Thymus (tissue), 14 donors: ENCODE measurements around the gene YBX2. TPM values are rescaled to one million over a fixed set of nuclear protein-coding genes. Genes with fewer than 3 reads are reported as not detected.
"Not testable (repeated sequence)": the region's sequence is repeated elsewhere in the genome, so short reads cannot be mapped to it uniquely, and the experiment has no call there.

ENCODE experiments used
- DNase-seq, 9 donors: peaks; one replicate each; pipeline ENCODE4 v3.0.0-alpha.2; 2013; ENCODE audit warnings: low spot score in 9 of 9, low read depth in 6 of 9, missing footprints in 1 of 9
- H3K27ac ChIP-seq, 2 donors: one replicate each; pipeline ENCODE4 v1.5.1; 2013; ENCODE audit warnings: control low read depth in 1 of 2, low read depth in 1 of 2, low read length in 1 of 2, mild to moderate bottlenecking in 1 of 2, moderate library complexity in 1 of 2
- H3K27me3 ChIP-seq, 2 donors: one replicate each; pipeline ENCODE4 v1.5.1; 2013; ENCODE audit warnings: low read length in 1 of 2; ENCODE audit not compliant: control insufficient read depth in 2 of 2, insufficient read depth in 1 of 2
- H3K36me3 ChIP-seq, 2 donors: one replicate each; pipeline ENCODE4 v1.5.1; 2013; ENCODE audit warnings: low read length in 1 of 2, mild to moderate bottlenecking in 1 of 2, moderate library complexity in 1 of 2; ENCODE audit not compliant: control insufficient read depth in 2 of 2, insufficient read depth in 2 of 2
- H3K4me1 ChIP-seq, 2 donors: one replicate each; pipeline ENCODE4 v1.5.1; 2013; ENCODE audit warnings: low read length in 2 of 2; ENCODE audit not compliant: control insufficient read depth in 2 of 2, insufficient read depth in 2 of 2
- H3K4me3 ChIP-seq, 2 donors: one replicate each; pipeline ENCODE4 v1.5.1; 2013; ENCODE audit warnings: low read length in 2 of 2, control low read depth in 1 of 2, mild to moderate bottlenecking in 1 of 2
- H3K9me3 ChIP-seq, 2 donors: one replicate each; pipeline ENCODE4 v1.5.1; 2013; ENCODE audit warnings: low read length in 1 of 2, mild to moderate bottlenecking in 1 of 2; ENCODE audit not compliant: control insufficient read depth in 2 of 2, insufficient read depth in 1 of 2
- WGBS: extraction: QIAGEN DNeasy Blood & Tissue Kit; methylation state at CpG from one replicate; pipeline ENCODE4 v1.1.7; 2013; 5-methylcytosine and 5-hydroxymethylcytosine counted together
- long read RNA-seq, 10 donors: transcript quantifications; one replicate each; lab custom pipeline, GENCODE V29; 2026
- polyA plus RNA-seq: library from polyadenylated mRNA; stranded (reverse); fragments of 200-250 nt; gene quantifications from one replicate; pipeline ENCODE4 v1.2.3, GENCODE V29; 2013
- total RNA-seq: library from RNA; stranded (reverse); fragments of 120-200 nt; gene quantifications from one replicate; pipeline ENCODE4 v1.2.4, GENCODE V29; 2013
- donor health status: healthy.

Gene YBX2
- total RNA-seq, result 0.66 TPM
- 0.48 TPM for polyA plus RNA-seq
- long read RNA-seq, donor 1, result 0 reads
- long read RNA-seq, donor 2, result 0 reads
- long read RNA-seq, donor 3, partial matches to known transcripts, result 0 of 1 reads
- long read RNA-seq, donor 3, other reads (novel, unspliced or antisense), result 0 of 1 reads
- long read RNA-seq, donor 4, partial matches to known transcripts, result 273 of 291 reads
- long read RNA-seq, donor 4, other reads (novel, unspliced or antisense), result 18 of 291 reads
- long read RNA-seq, donor 5, result 0 reads
- long read RNA-seq, donor 6, result 0 reads
- long read RNA-seq, donor 7, result 0 reads
- long read RNA-seq, donor 8, result 0 reads
- long read RNA-seq, donor 9, partial matches to known transcripts, result 0 of 2 reads
- long read RNA-seq, donor 9, other reads (novel, unspliced or antisense), result 0 of 2 reads
- long read RNA-seq, donor 10, result 0 reads

GRCh38 chr17:7294614-7295153 is at the start of gene YBX2:
TSS of gene YBX2 (minus strand) at chr17:7294639. CDS start at chr17:7294500, 139 bp downstream.
- Histone ChIP-seq H3K36me3 (no peaks in the 10 kb centered on the region), H3K4me3 (peak within 1 kb of the TSS in 1 of 2 donors; percentile 38), H3K4me1 (peaks cover 24 to 38% of the 10 kb centered on the region in 2 donors), H3K27me3 (peaks cover 29 to 80% of the 10 kb centered on the region in 2 donors), H3K27ac (no peak within 1 kb of the TSS), H3K9me3 (no peaks in the 10 kb centered on the region)
- DNase-seq, result peak in 4 of 9 donors; percentile 52 to 69 (median 67)
- WGBS, result under 1% methylated on average over 57 of the region's 57 CpGs

DNA sequence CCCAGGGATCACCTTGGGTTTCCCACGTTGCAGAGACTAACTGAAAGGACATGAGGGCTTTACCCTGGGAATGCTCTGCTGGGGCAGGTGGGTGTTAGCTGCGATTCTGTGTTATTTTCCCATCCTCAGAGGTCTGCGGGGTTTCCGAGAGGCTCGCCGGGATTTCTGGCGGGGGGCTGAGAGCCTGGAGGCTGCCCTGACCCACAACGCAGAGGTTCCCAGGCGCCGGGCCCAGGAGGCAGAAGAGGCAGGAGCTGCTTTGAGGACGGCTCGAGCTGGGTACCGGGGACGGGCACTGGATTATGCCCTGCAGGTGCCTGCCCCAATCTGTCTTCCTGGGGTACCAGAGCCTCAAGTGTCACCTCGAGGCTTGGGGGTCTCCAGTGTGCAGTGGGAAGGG is 48.8 kb upstream of the YBX2 start:
- peaks cover 0 to 9% of the 10 kb centered on the region in 2 donors for H3K4me1 ChIP-seq
- peaks cover 76 to 96% of the 10 kb centered on the region in 2 donors for H3K36me3 ChIP-seq
- no peak for DNase-seq
- no peaks in the 10 kb centered on the region for H3K27me3 ChIP-seq
- 94% methylated on average over 15 of the region's 15 CpGs for WGBS
- H3K27ac ChIP-seq, result no peak overlapping the region
- no peaks in the 10 kb centered on the region for H3K9me3 ChIP-seq
- H3K4me3 ChIP-seq, result no peak overlapping the region

DNA sequence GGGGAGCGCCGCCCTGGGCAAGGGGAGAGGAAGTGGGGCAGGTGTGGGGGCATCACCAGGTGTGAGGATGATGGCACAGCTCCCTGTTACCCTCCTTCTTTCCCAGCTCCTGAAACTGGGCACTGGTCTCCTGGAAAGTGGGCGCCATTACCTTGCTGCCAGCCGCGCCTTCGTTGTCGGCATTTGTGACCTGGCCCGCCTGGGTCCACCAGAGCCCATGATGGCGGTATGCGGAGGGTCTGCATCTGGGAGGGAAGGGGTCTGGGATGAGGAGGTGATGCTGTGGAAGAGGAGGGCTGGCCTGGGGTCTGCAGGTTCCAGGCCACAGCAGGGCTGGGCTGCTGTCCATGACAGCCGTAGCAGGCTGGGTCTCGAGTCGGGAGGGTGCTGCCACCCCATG is 47.4 kb upstream of the YBX2 start:
- H3K9me3 ChIP-seq, result no peaks in the 10 kb centered on the region
- H3K36me3 ChIP-seq, result peaks cover 67 to 82% of the 10 kb centered on the region in 2 donors
- H3K4me3 ChIP-seq, result no peak overlapping the region
- H3K27ac ChIP-seq, result no peak overlapping the region
- no peaks in the 10 kb centered on the region for H3K27me3 ChIP-seq
- peaks cover 0 to 20% of the 10 kb centered on the region in 2 donors for H3K4me1 ChIP-seq
- no peak for DNase-seq
- 97% methylated on average over 13 of the region's 13 CpGs for WGBS

DNA sequence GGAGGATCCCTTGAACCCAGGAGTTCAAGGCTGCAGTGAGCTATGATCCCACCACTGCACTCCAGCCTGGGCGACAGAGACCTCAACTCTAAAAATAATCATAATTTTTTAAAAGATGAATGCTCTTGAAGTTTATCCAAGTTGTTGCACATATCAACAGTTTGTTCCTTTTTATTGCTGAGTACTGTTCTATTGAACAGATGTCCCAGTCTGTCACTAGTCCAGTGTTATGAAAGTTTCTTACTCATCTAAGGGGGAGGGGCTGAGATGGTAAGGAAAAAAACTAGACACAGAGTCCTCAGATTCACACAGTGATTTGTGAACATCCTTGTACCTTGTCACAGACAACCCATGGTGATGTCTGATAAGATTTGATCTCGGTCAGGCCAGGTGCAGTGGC is 45.7 kb upstream of the YBX2 start:
- Histone ChIP-seq H3K4me3 (no peak overlapping the region), H3K4me1 (peaks cover 9 to 34% of the 10 kb centered on the region in 2 donors), H3K27ac (no peak overlapping the region), H3K36me3 (peaks cover 54 to 66% of the 10 kb centered on the region in 2 donors), H3K27me3 (no peaks in the 10 kb centered on the region), H3K9me3 (no peaks in the 10 kb centered on the region)
- no peak for DNase-seq
- WGBS, result 94% methylated on average over 2 of the region's 2 CpGs

DNA sequence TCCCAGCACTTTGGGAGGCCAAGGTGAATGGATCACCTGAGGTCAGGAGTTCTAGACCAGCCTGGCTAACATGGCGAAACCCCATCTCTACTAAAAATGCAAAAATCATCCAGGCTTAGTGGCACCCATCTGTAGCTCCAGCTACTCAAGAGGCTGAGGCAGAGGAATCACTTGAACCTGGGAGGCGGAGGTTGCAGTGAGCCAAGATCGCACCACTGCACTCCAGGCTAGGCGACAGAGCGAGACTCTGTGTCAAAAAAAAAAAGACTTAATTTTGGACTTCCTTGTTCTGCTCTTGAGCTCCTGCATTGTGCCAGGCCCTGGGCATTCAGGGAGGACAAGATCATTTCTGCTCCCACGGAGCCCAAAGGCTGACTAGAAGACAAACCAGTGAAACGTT is 43.2 kb upstream of the YBX2 start:
- Histone ChIP-seq H3K4me3 (peak overlapping the region; percentile 78 to 98), H3K4me1 (peaks cover 12 to 51% of the 10 kb centered on the region in 2 donors), H3K36me3 (peaks cover 36 to 40% of the 10 kb centered on the region in 2 donors), H3K27ac (peak overlapping the region in 1 of 2 donors; percentile 93)
- WGBS, result 42% methylated on average over 7 of the region's 7 CpGs
- not testable (repeated sequence) for DNase-seq, H3K9me3 ChIP-seq, H3K27me3 ChIP-seq

DNA sequence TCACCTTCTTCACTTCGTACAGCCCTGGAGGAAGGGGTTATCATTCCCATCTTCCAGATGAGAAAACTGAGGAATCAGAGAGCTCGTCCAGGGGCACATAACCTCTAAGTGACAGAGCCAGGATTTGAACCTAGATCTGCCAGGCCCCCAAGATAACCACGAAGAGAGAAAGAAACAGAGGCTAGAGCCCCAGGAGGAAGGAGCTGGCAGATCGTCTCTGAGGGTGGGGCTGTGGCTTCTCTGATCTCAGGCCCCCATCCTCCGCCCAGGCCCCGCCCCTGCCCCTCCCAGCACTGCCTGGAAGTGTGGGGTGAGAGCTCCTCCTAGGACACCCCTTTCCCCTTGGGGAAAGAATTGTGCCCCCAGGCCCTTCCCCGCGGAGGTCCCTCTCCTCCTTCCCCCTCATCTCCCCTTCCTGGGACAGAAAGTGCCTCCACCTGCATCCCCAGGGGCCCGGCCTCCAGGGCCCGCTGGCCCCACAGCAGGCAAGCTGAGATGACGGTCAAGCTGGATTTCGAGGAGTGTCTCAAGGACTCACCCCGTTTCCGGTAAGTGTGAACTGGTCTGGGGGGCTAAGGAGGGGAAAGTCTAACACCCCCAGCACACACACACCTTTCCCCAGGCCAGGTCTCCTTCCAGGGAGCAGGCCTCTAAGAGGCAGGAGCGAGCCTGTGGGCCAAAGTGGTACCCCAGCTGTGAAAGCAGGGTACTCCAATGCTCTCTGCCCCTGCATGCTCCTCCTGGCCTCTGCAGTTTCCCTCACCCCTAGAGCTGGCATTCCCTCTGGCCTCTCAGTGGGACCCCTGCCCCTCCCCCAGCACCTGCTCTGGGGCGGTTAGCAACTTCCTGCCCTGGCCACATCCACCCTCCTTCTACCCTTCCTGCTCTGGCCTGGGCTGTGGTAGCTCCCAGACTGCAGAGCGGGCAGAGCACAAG is 42.1 kb upstream of the YBX2 start, which contains the start of gene ACAP1:
TSS of gene ACAP1 (plus strand) at position 290 of the 936 bp plus-strand sequence. CDS start at position 496, 206 bp downstream.
- H3K36me3 ChIP-seq, result peaks cover 26 to 29% of the 10 kb centered on the region in 2 donors
- H3K4me3 ChIP-seq, result peak within 1 kb of the TSS; percentile 78 to 98
- no peaks in the 10 kb centered on the region for H3K27me3 ChIP-seq
- H3K4me1 ChIP-seq, result peaks cover 22 to 62% of the 10 kb centered on the region in 2 donors
- H3K27ac ChIP-seq, result peak within 1 kb of the TSS; percentile 93 to 94
- H3K9me3 ChIP-seq, result peaks cover 0 to 1% of the 10 kb centered on the region in 2 donors
- DNase-seq, result peak in 6 of 9 donors; percentile 64 to 93 (median 86)
- WGBS, result 5% methylated on average over 17 of the region's 17 CpGs

- H3K36me3 ChIP-seq, result peaks cover 21 to 22% of the 10 kb centered on the region in 2 donors
- not testable (repeated sequence) for H3K9me3 ChIP-seq, H3K27me3 ChIP-seq, DNase-seq
- H3K4me3 ChIP-seq, result peak overlapping the region; percentile 78 to 98
- 92% methylated on average over 13 of the region's 13 CpGs for WGBS
- H3K4me1 ChIP-seq, result peaks cover 22 to 70% of the 10 kb centered on the region in 2 donors
- peak overlapping the region; percentile 36 to 93 for H3K27ac ChIP-seq
Observed at GRCh38 chr17:7335765-7336164, 41.3 kb upstream of the YBX2 start.

- H3K27me3 ChIP-seq, result no peaks in the 10 kb centered on the region
- no peak for DNase-seq
- no peak overlapping the region for H3K27ac ChIP-seq
- H3K9me3 ChIP-seq, result peaks cover 0 to 2% of the 10 kb centered on the region in 2 donors
- WGBS, result 98% methylated on average over 3 of the region's 3 CpGs
- H3K36me3 ChIP-seq, result peaks cover 16 to 20% of the 10 kb centered on the region in 2 donors
- no peak overlapping the region for H3K4me3 ChIP-seq
- H3K4me1 ChIP-seq, result peaks cover 27 to 77% of the 10 kb centered on the region in 2 donors
Observed at GRCh38 chr17:7334938-7335538, 40.6 kb upstream of the YBX2 start.
